Measurements from ENCODE around the gene ARFGEF3. TPM values are rescaled to one million over a fixed set of nuclear protein-coding genes. Genes with fewer than 3 reads are reported as not detected.

Gene ARFGEF3
- total RNA-seq, 1 donor from 2014 or later: 1.9 TPM

DNA sequence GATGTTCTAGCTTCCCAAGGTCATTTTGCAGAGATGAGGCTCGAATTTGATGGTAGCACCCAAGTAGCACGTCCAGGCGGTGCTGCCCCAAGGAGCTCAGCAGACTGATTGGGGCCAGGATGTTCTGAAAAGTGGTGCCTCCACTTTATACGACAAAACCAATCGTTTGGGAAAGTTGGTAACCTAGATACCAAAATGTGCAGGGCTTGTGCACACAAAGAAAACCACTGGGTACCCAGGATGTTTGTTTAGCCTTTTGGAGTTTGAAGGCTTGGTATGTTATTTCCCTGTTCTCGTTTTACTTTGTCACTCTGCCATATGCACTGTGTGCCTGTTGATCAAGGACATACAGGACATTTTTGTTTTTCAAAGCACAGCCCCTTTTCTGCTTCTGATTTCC lies 97.3 kb downstream of the ARFGEF3 start:
- no peak overlapping the region for H3K27ac ChIP-seq (ENCODE audit: low read depth, low read length)
- H3K36me3 Mint-ChIP-seq (ENCODE audit: low read depth, unreplicated experiment): peaks cover 6% of the 10 kb centered on the region
- no peaks in the 10 kb centered on the region for H3K79me2 ChIP-seq (ENCODE audit: insufficient read depth, low read length)
- no peaks in the 10 kb centered on the region for H3K4me1 Mint-ChIP-seq (ENCODE audit: low read depth, unreplicated experiment)
- no peak overlapping the region for H2AFZ ChIP-seq (ENCODE audit: low read depth, low read length)
- TF ChIP-seq EZH2 (IDR thresholded peaks at IDR 0.05; ENCODE audit: insufficient read depth, low read length): no peak
- TF ChIP-seq, protein P1, sequence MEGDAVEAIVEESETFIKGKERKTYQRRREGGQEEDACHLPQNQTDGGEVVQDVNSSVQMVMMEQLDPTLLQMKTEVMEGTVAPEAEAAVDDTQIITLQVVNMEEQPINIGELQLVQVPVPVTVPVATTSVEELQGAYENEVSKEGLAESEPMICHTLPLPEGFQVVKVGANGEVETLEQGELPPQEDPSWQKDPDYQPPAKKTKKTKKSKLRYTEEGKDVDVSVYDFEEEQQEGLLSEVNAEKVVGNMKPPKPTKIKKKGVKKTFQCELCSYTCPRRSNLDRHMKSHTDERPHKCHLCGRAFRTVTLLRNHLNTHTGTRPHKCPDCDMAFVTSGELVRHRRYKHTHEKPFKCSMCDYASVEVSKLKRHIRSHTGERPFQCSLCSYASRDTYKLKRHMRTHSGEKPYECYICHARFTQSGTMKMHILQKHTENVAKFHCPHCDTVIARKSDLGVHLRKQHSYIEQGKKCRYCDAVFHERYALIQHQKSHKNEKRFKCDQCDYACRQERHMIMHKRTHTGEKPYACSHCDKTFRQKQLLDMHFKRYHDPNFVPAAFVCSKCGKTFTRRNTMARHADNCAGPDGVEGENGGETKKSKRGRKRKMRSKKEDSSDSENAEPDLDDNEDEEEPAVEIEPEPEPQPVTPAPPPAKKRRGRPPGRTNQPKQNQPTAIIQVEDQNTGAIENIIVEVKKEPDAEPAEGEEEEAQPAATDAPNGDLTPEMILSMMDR (IDR thresholded peaks at IDR 0.05; ENCODE audit: insufficient read depth, low read depth, low read length): no peak
- H3K27me3 ChIP-seq (ENCODE audit: insufficient read depth, low read length): no peaks in the 10 kb centered on the region
- H3K27me3 Mint-ChIP-seq (ENCODE audit: low read depth, unreplicated experiment): no peaks in the 10 kb centered on the region
- no peaks in the 10 kb centered on the region for H4K20me1 ChIP-seq (ENCODE audit: insufficient read depth, low read length)
- H3K36me3 ChIP-seq (ENCODE audit: insufficient read depth, low read length): no peaks in the 10 kb centered on the region
- FAIRE-seq (no peak), DNase-seq (ENCODE audit: low read depth) (no peak)
- H3K9ac ChIP-seq (ENCODE audit: low read length): no peak overlapping the region
- H3K4me3 ChIP-seq (ENCODE audit: insufficient read depth, low read depth, low read length): no peak overlapping the region
- H3K9me3 Mint-ChIP-seq (ENCODE audit: unreplicated experiment): peaks cover 2% of the 10 kb centered on the region
- no peak overlapping the region for H3K4me3 Mint-ChIP-seq (ENCODE audit: unreplicated experiment)
- H3K4me2 ChIP-seq (ENCODE audit: low read length): no peak overlapping the region
- no peak overlapping the region for H3K27ac Mint-ChIP-seq (ENCODE audit: unreplicated experiment)
- no peaks in the 10 kb centered on the region for H3K4me1 ChIP-seq (ENCODE audit: insufficient read depth, low read length)
- H3K9me3 ChIP-seq (ENCODE audit: insufficient read depth, low read depth, low read length): no peaks in the 10 kb centered on the region

DNA sequence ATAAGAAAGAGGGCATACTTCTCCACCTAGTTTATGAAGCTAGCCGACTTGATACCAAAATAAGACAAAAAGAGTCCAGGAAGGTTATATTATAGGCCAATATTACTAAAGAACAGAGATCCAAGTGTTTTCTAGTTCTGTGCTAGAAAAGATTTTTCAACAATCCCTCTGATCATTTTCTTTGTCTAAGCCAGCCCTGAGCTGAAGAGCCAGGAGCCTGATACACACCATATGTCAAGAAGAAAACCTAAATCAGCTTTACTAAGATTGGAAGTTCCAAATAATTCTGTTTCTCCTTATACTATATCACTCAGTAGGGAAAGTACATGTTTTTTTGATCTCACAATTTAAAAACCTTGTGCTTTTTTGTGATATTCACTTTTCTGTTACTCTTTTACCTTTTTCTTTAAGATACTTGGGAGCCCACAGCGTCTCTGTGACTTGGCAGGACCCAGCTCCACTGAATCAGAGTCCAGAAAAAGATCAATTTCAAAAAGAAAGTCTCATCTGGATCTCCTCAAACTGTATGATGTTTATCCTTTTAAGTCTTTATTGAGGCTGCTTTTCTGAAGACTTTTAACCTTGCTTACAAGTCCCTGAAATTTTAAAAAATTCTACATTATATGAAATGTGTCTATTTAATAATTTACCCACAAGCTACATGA lies 99.5 kb downstream of the ARFGEF3 start:
- FAIRE-seq: no peak
- Mint-ChIP-seq H3K4me3 (ENCODE audit: unreplicated experiment) (no peak overlapping the region), H3K27ac (ENCODE audit: unreplicated experiment) (no peak overlapping the region), H3K27me3 (ENCODE audit: low read depth, unreplicated experiment) (no peaks in the 10 kb centered on the region), H3K9me3 (ENCODE audit: unreplicated experiment) (peaks cover 2% of the 10 kb centered on the region), H3K4me1 (ENCODE audit: low read depth, unreplicated experiment) (no peaks in the 10 kb centered on the region), H3K36me3 (ENCODE audit: low read depth, unreplicated experiment) (peaks cover 6% of the 10 kb centered on the region)
- no peaks in the 10 kb centered on the region for H3K36me3 ChIP-seq (ENCODE audit: insufficient read depth, low read length)
- H3K4me3 ChIP-seq (ENCODE audit: insufficient read depth, low read depth, low read length): no peak overlapping the region
- no peak for TF ChIP-seq EZH2 (IDR thresholded peaks at IDR 0.05; ENCODE audit: insufficient read depth, low read length)
- TF ChIP-seq, protein P1 (IDR thresholded peaks at IDR 0.05; ENCODE audit: insufficient read depth, low read depth, low read length): no peak
- H3K79me2 ChIP-seq (ENCODE audit: insufficient read depth, low read length): no peaks in the 10 kb centered on the region
- no peak overlapping the region for H2AFZ ChIP-seq (ENCODE audit: low read depth, low read length)
- no peak overlapping the region for H3K9ac ChIP-seq (ENCODE audit: low read length)
- no peaks in the 10 kb centered on the region for H3K9me3 ChIP-seq (ENCODE audit: insufficient read depth, low read depth, low read length)
- no peaks in the 10 kb centered on the region for H3K27me3 ChIP-seq (ENCODE audit: insufficient read depth, low read length)
- no peak for DNase-seq (ENCODE audit: low read depth)
- H3K4me1 ChIP-seq (ENCODE audit: insufficient read depth, low read length): no peaks in the 10 kb centered on the region
- H3K4me2 ChIP-seq (ENCODE audit: low read length): no peak overlapping the region
- H3K27ac ChIP-seq (ENCODE audit: low read depth, low read length): no peak overlapping the region
- H4K20me1 ChIP-seq (ENCODE audit: insufficient read depth, low read length): no peaks in the 10 kb centered on the region

DNA sequence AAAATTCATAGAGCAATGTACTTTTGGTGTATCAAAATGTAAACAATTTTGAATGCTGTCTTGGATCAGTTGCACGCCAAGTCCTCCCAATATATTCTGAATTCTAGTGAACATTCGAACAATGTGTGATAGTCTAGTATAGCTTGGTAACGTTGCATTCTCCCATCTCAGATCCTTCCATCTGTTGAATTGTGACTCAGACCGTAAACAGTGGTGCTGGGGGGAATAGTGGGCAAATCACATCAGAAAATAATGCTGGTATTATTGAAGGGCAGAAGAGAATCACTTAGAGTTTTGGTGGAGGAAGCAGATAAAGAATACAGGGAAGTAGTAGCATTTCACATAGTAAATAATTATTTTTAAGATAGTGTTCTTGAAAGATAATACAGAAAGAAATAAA lies 102.2 kb downstream of the ARFGEF3 start:
- Histone ChIP-seq H3K9me3 (ENCODE audit: insufficient read depth, low read depth, low read length) (no peaks in the 10 kb centered on the region), H3K4me2 (ENCODE audit: low read length) (no peak overlapping the region), H3K79me2 (ENCODE audit: insufficient read depth, low read length) (no peaks in the 10 kb centered on the region), H3K4me1 (ENCODE audit: insufficient read depth, low read length) (no peaks in the 10 kb centered on the region), H3K27ac (ENCODE audit: low read depth, low read length) (no peak overlapping the region), H3K9ac (ENCODE audit: low read length) (no peak overlapping the region), H3K27me3 (ENCODE audit: insufficient read depth, low read length) (no peaks in the 10 kb centered on the region), H4K20me1 (ENCODE audit: insufficient read depth, low read length) (no peaks in the 10 kb centered on the region), H2AFZ (ENCODE audit: low read depth, low read length) (no peak overlapping the region), H3K36me3 (ENCODE audit: insufficient read depth, low read length) (no peaks in the 10 kb centered on the region), H3K4me3 (ENCODE audit: insufficient read depth, low read depth, low read length) (no peak overlapping the region)
- H3K9me3 Mint-ChIP-seq (ENCODE audit: unreplicated experiment): peaks cover 2% of the 10 kb centered on the region
- H3K4me3 Mint-ChIP-seq (ENCODE audit: unreplicated experiment): no peak overlapping the region
- peaks cover 6% of the 10 kb centered on the region for H3K36me3 Mint-ChIP-seq (ENCODE audit: low read depth, unreplicated experiment)
- H3K4me1 Mint-ChIP-seq (ENCODE audit: low read depth, unreplicated experiment): no peaks in the 10 kb centered on the region
- TF ChIP-seq, protein P1 (IDR thresholded peaks at IDR 0.05; ENCODE audit: insufficient read depth, low read depth, low read length): no peak
- no peak for TF ChIP-seq EZH2 (IDR thresholded peaks at IDR 0.05; ENCODE audit: insufficient read depth, low read length)
- FAIRE-seq (no peak), DNase-seq (ENCODE audit: low read depth) (no peak)
- no peaks in the 10 kb centered on the region for H3K27me3 Mint-ChIP-seq (ENCODE audit: low read depth, unreplicated experiment)
- H3K27ac Mint-ChIP-seq (ENCODE audit: unreplicated experiment): no peak overlapping the region

All from astrocyte (in vitro differentiated cells and primary cell).